Suprapubic skin (tissue), 4 donors: ENCODE data around the gene DUSP18.

Experiments
- CTCF ChIP-seq, 2 donors: fragments of 200-600 bp in 1 of 2; fragments of 450-650 bp in 1 of 2; sonication (generic) in 1 of 2; IDR thresholded peaks; one replicate each; pipeline ENCODE4 v1.5.1; 2016 to 2019; ENCODE audit warnings: antibody characterized with exemption in 2 of 2, mild to moderate bottlenecking in 1 of 2, moderate library complexity in 1 of 2
- EP300 ChIP-seq: sonication (generic); formaldehyde crosslinking; IDR thresholded peaks from one replicate; pipeline ENCODE4 v1.6.1; 2017; ENCODE audit warnings: antibody characterized with exemption
- POLR2A ChIP-seq, 2 donors: fragments of 450-650 bp; IDR thresholded peaks; one replicate each; pipeline ENCODE4 v1.6.1; 2017; ENCODE audit warnings: antibody characterized with exemption in 2 of 2, mild to moderate bottlenecking in 2 of 2, moderate library complexity in 2 of 2
- POLR2AphosphoS5 ChIP-seq, 3 donors: sonication (generic); formaldehyde crosslinking; IDR thresholded peaks; one replicate each; pipeline ENCODE4 v1.6.1; 2017; ENCODE audit warnings: antibody characterized with exemption in 3 of 3

DNA sequence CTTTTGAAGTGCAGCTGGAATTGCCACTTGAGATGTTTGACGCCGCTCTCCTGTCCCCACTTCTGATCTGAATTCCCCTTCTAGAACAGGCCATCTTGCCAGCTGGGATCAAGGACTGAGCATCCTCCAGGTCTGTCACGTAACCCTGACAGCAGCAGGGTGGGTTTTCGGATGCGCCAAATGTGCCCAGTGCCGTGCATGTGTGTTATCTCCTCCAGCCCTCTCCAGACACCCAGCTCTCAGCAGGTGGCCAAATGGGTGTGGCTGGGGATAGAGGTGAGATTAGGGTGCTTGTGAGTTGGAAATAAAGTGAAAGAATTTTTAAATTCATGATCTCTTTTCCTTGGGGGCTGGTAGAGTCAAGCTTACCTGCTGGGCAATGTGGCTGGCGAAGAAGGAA is 30.3 kb upstream of the DUSP18 start:
- no peak for TF ChIP-seq CTCF (IDR thresholded peaks at IDR 0.05)
- TF ChIP-seq POLR2AphosphoS5 (IDR thresholded peaks at IDR 0.05): no peak
- TF ChIP-seq POLR2A (IDR thresholded peaks at IDR 0.05): no peak
- TF ChIP-seq EP300: no peak
